ENCODE results near the gene PRAMEF25. TPM values are rescaled to one million over a fixed set of nuclear protein-coding genes. Genes with fewer than 3 reads are reported as not detected.
"Not testable (repeated sequence)": the region's sequence is repeated elsewhere in the genome, so short reads cannot be mapped to it uniquely, and the experiment has no call there.

Gene PRAMEF25
- total RNA-seq: not detected in 2 replicates

- not testable (repeated sequence) for DNase-seq (ENCODE audit: low read depth, low spot score)
These were observed at the start of gene PRAMEF25 for GRCh38 chr1:13070474-13070873. Gene PRAMEF25 (plus strand): TSS chr1:13070774. CDS start chr1:13073694, 2,920 bp downstream.

GRCh38 chr1:13056475-13056874 lies 14.1 kb upstream of the PRAMEF25 start, which contains the start of gene PRAMEF27:
Gene PRAMEF27 (minus strand): TSS chr1:13056575. CDS start chr1:13053659, 2,916 bp downstream.
- DNase-seq (ENCODE audit: low read depth, low spot score): not testable (repeated sequence)

DNA sequence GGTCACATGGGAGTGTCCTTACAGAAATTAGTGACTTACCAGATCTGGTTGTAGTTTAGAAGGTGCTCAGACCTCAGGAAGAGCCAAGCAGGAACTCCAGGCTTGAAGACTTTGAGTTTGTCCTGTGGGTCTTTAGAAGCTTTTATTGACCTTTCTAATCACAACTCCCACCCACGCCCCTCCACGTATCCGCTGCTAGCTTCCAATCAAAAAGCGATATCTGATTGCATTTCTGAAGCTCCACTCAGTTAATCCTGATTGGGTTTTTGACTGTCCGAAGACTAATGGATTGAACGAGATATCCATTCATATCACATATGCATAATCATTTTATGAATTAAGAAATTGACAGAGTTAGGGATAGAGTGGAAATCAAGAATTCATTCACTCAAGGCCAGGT lies 46.2 kb downstream of the PRAMEF25 start, which contains the start of gene HNRNPCL2:
Gene HNRNPCL2, minus strand, starts transcription at position 101 of the 400 bp plus-strand sequence. CDS start 454 bp downstream, outside the sequence.
- not testable (repeated sequence) for DNase-seq (ENCODE audit: low read depth, low spot score)

Other genes starting within 250 kb of the PRAMEF25 start
- not detected in 2 replicates for gene PRAMEF11, start 239.4 kb upstream of the PRAMEF25 start, total RNA-seq
- gene HNRNPCL1, start 222.1 kb upstream of the PRAMEF25 start, total RNA-seq: not detected in 2 replicates
- gene PRAMEF2, start 213.7 kb upstream of the PRAMEF25 start, total RNA-seq: not detected in 2 replicates
- gene PRAMEF4, start 184.6 kb upstream of the PRAMEF25 start, total RNA-seq: not detected in 2 replicates
- not detected in 2 replicates for gene PRAMEF10, start 172.5 kb upstream of the PRAMEF25 start, total RNA-seq
- gene PRAMEF7, start 154.2 kb upstream of the PRAMEF25 start, total RNA-seq: not detected in 2 replicates
- gene PRAMEF6, start 123.2 kb upstream of the PRAMEF25 start, total RNA-seq: not detected in 2 replicates
- gene PRAMEF27, start 14.2 kb upstream of the PRAMEF25 start, total RNA-seq: not detected in 2 replicates
- gene HNRNPCL3, start 10.0 kb upstream of the PRAMEF25 start, total RNA-seq: not detected in 2 replicates
- gene HNRNPCL2, start 46.1 kb downstream of the PRAMEF25 start, total RNA-seq: not detected in 2 replicates
- not detected in 2 replicates for gene PRAMEF26, start 85.2 kb downstream of the PRAMEF25 start, total RNA-seq
- gene HNRNPCL4, start 94.9 kb downstream of the PRAMEF25 start, total RNA-seq: not detected in 2 replicates
- not detected in 2 replicates for gene PRAMEF9, start 101.1 kb downstream of the PRAMEF25 start, total RNA-seq
- not detected in 2 replicates for gene PRAMEF13, start 130.6 kb downstream of the PRAMEF25 start, total RNA-seq
- not detected in 2 replicates for gene PRAMEF18, start 155.4 kb downstream of the PRAMEF25 start, total RNA-seq
- not detected in 2 replicates for gene PRAMEF5, start 183.4 kb downstream of the PRAMEF25 start, total RNA-seq
- not detected in 2 replicates for gene PRAMEF8, start 214.4 kb downstream of the PRAMEF25 start, total RNA-seq
- gene PRAMEF33, start 232.8 kb downstream of the PRAMEF25 start, total RNA-seq: not detected in 2 replicates
- gene PRAMEF15, start 244.8 kb downstream of the PRAMEF25 start, total RNA-seq: not detected in 2 replicates

Measured in pulmonary artery endothelial cell (primary cell).